Measurements from ENCODE around the gene ZDHHC19. TPM values are rescaled to one million over a fixed set of nuclear protein-coding genes. Genes with fewer than 3 reads are reported as not detected.

The ZDHHC19 gene
- total RNA-seq, 6 experiments from 2014 or later, result 0.18 to 5.8 (median 0.80) TPM

DNA sequence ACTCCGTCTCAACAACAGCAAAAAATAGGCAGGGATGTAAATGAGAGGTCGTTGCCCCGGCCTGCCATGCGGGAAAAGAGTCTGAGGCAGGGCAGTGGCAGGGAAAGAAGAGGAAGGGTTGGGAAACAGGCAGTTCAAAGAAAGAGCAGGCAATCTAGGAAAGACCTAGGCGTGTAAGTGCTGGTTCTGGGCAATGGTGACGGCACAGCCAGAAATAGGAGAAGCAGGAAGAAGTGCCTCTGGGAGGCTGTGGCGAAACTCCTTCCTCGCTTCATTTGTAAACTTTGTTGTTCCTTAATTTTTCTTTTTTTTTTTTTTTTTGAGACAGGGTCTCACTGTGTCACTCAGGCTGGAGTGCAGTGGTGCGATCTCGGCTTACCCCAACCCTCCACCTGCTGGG, 9.4 kb upstream of the ZDHHC19 start:
- Histone ChIP-seq H3K4me3 (no peak overlapping the region), H3K4me1 (peaks cover 0 to 33% (median 11%) of the 10 kb centered on the region in 4 donors), H3K27ac (no peak overlapping the region), H3K9me3 (no peaks in the 10 kb centered on the region), H3K36me3 (peaks cover 0 to 20% (median 4%) of the 10 kb centered on the region in 4 donors), H3K27me3 (no peaks in the 10 kb centered on the region)
- intact Hi-C loops (cut with DNase I), result no loop called here
- ATAC-seq (peak in 1 of 4 donors; percentile 3), DNase-seq (no peak)
- TF ChIP-seq CTCF (IDR thresholded peaks at IDR 0.05) (no peak), POLR2A (IDR thresholded peaks at IDR 0.05) (no peak)
- WGBS (ENCODE audit: insufficient coverage, low coverage, low lambda C conversion rate, missing lambda C conversion rate), result 63% methylated on average over 8 of the region's 10 CpGs

GRCh38 chr3:196219970-196220311, 8.7 kb upstream of the ZDHHC19 start:
- peaks cover 0 to 15% (median 4%) of the 10 kb centered on the region in 4 donors for H3K36me3 ChIP-seq
- H3K27me3 ChIP-seq, result no peaks in the 10 kb centered on the region
- H3K27ac ChIP-seq, result peak overlapping the region in 1 of 3 donors; percentile 35
- TF ChIP-seq POLR2A (IDR thresholded peaks at IDR 0.05) (no peak), CTCF (IDR thresholded peaks at IDR 0.05) (no peak)
- H3K9me3 ChIP-seq, result no peaks in the 10 kb centered on the region
- intact Hi-C loops (cut with DNase I), result no loop called here
- peak in 1 of 3 donors; percentile 37 for DNase-seq
- ATAC-seq, result no peak
- 73% methylated on average over 7 of the region's 19 CpGs for WGBS (ENCODE audit: insufficient coverage, low coverage, low lambda C conversion rate, missing lambda C conversion rate)
- H3K4me1 ChIP-seq, result peaks cover 0 to 39% (median 14%) of the 10 kb centered on the region in 4 donors
- no peak overlapping the region for H3K4me3 ChIP-seq

DNA sequence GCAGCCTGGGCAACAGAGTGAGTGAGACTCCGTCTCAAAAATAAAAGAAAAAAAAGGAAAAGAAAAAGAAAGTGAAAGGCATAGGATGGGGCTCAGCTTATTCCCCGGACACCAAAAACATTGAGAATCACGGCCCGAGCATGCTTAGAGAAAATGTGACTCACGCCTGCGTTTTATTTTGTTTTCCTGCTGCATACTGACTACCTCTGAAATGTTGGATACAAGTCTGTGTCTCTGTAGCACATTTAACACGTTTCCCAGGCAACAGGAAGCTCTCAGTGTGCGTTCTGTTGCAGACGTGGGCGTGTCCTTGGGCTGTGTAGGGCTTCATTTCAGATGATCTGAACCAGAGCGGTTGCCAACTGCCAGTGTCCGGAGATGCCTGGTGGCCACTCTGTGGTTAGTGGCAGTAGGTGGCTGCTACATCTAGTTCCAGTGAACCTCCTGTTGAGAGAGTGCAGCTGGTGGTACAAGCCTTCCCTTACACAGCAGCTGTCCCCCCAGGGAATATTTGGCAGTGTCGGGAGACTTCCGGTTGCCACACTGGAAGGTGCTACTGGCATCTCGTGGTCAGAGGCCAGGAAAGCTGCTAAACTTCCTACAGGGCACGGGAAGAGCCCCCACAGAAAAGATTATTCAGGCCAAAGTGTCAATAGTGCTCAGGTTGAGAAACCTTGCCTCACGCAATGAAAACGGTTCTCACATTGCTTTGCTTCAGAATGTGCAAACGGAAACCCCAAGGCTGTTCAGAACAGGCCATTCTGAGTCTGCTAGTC, 8.2 kb upstream of the ZDHHC19 start:
- Histone ChIP-seq H3K27me3 (no peaks in the 10 kb centered on the region), H3K27ac (peak overlapping the region in 1 of 3 donors; percentile 35), H3K4me3 (no peak overlapping the region), H3K4me1 (peaks cover 0 to 45% (median 17%) of the 10 kb centered on the region in 4 donors), H3K36me3 (peaks cover 0 to 15% (median 4%) of the 10 kb centered on the region in 4 donors), H3K9me3 (no peaks in the 10 kb centered on the region)
- peak in 3 of 4 donors; percentile 3 to 32 (median 6) for ATAC-seq
- TF ChIP-seq CTCF (IDR thresholded peaks at IDR 0.05) (no peak), POLR2A (IDR thresholded peaks at IDR 0.05) (no peak)
- 36% methylated on average over 14 of the region's 19 CpGs for WGBS (ENCODE audit: insufficient coverage, low coverage, low lambda C conversion rate, missing lambda C conversion rate)
- peak in 1 of 3 donors; percentile 52 for DNase-seq
- intact Hi-C loops (cut with DNase I), result no loop called here

DNA sequence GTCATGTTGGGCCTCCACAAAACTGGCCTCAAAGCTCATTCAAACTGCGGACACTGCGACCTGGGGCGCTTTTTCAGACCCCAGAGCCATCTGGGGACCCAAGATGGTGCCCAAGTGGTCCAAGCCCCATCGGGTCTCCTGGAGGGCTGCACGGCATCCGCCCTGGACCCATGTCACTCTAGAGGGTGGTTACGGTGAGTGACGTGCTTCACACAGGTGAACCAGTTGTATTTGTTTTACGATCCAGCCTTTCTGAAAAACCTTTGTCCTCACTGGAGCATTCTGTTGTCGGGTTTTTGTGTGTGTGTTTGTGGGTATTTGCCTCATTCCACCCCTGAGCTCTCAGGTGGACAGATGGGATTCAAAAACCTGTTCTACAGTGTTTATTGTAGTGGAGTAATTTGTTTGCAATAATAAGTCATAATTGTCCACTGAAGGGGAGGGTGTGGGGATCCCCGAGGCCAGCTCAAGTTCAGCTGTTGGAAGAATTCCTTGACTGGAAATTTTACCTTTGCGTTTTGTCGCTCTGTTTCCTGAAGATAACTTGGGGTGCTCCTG, 7.0 kb upstream of the ZDHHC19 start:
- intact Hi-C loops (cut with DNase I), result no loop called here
- Histone ChIP-seq H3K4me3 (peak overlapping the region in 2 of 3 donors; percentile 55 to 69), H3K27me3 (no peaks in the 10 kb centered on the region), H3K36me3 (peaks cover 0 to 4% (median 0%) of the 10 kb centered on the region in 4 donors), H3K9me3 (no peaks in the 10 kb centered on the region), H3K27ac (no peak overlapping the region), H3K4me1 (peaks cover 0 to 50% (median 19%) of the 10 kb centered on the region in 4 donors)
- ATAC-seq, result no peak
- TF ChIP-seq CTCF (IDR thresholded peaks at IDR 0.05) (no peak), POLR2A (IDR thresholded peaks at IDR 0.05) (no peak)
- 67% methylated on average over 4 of the region's 13 CpGs for WGBS (ENCODE audit: insufficient coverage, low coverage, low lambda C conversion rate, missing lambda C conversion rate)
- no peak for DNase-seq
